GM19397 (cell line): Measurements from ENCODE around the gene EDEM2.
A peak's percentile ranks its signal among the peaks of the same experiment; 100 is the strongest.
"Not testable (repeated sequence)": the region's sequence is repeated elsewhere in the genome, so short reads cannot be mapped to it uniquely, and the experiment has no call there.

Experiments
- ATAC-seq: cut with Tn5 transposase; IDR thresholded peaks from one replicate; pipeline ENCODE4 v1.9.1; 2021; ENCODE audit warnings: mild to moderate bottlenecking, moderate library complexity; ENCODE audit not compliant: unreplicated experiment

EDEM2 gene

DNA sequence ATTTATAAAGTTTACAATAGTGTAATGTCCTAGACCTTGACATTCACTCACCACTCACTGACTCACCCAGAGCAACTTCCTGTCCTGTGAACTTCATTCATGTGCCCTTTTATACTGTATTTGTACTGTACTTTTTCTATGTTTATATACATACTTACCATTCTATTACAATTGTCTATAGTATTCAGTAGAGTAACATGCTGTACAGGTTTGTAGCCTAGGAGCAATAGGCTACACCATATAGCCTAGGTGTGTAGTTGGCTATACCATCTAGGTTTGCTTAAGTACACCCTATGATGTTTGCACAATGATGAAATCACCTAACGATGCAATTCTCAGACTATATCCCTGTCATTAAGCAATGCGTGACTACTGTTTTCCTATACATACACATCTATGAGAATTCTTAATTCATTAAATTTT lies 17.5 kb downstream of the EDEM2 start:
- ATAC-seq, result no peak

- ATAC-seq, result no peak
These were observed 21.4 kb downstream of the EDEM2 start for GRCh38 chr20:35125753-35126152.

DNA sequence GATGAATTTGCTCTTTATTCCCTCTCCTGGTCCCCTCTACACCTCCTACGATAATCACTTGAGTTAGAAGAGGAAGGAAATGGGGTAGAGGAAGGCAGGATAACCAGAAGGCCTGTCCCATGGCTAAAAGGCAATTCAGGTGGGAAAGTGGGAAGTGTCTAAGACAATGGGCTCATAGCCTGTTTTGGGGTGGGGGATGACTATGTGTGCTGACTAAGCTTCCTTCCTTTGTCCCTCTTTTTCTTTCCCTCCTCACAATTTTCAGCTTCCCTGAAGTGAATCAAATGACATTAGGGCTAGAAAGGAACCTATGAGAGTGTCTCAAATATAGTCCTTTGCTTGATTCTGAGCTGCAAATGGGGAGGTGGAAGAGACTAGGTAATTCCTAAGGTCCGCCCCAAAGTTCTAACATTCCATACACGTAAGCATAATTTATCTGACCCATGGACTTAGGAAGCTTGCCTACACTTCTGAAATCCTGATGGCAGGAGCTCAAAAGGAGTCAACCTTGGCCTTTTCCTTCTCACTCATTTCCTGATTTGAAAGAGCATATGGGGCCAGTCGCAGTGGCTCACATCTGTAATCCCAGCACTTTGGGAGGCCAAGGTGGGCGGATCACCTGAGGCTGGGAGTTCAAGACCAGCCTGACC lies 24.3 kb downstream of the EDEM2 start:
- no peak for ATAC-seq

DNA sequence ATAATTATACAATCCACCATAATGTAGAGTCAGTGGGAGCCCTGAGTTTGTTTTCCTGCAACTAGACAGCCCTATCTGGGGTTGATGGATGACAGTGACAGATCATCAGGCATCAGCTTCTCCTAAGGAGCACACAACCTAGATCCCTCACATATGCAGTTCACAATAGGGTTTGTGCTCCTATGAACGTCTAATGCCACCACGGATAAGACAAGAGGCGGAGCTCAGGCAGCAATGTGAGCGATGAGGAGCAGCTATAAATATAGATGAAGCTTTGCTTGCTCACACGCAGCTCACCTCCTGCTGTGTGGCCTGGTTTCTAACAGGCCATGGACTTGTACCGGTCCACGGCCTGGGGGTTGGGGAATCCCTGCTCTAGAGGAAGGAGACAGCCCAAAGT lies 25.9 kb downstream of the EDEM2 start:
- ATAC-seq, result no peak

GRCh38 chr20:35120012-35120701 lies 27.0 kb downstream of the EDEM2 start:
- no peak for ATAC-seq

- ATAC-seq, result no peak
These were observed 29.5 kb downstream of the EDEM2 start for GRCh38 chr20:35117629-35118028.

- ATAC-seq, result no peak
These were observed 29.9 kb downstream of the EDEM2 start for GRCh38 chr20:35117196-35117595.

DNA sequence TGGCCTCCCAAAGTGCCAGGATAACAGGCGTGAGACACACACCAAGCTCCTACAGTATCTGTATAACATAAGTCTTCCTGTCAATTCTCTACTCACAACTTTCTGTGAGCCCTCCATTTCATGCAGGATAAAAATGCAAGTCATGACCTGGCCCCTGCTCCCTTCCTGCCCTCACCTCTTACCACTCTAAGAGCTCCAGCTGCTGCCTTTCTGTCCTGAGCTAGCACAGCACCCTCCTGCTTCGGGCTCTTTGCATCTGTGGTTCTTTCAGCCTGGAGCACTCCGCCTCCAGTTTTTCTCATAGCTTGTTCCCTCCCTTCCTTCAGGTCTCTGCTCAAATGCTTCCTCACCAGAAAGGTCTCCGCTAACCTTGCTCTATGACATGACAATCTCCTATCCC lies 30.9 kb downstream of the EDEM2 start:
- ATAC-seq, result no peak

- ATAC-seq, result no peak
These were observed 31.5 kb downstream of the EDEM2 start for GRCh38 chr20:35115606-35116005.

DNA sequence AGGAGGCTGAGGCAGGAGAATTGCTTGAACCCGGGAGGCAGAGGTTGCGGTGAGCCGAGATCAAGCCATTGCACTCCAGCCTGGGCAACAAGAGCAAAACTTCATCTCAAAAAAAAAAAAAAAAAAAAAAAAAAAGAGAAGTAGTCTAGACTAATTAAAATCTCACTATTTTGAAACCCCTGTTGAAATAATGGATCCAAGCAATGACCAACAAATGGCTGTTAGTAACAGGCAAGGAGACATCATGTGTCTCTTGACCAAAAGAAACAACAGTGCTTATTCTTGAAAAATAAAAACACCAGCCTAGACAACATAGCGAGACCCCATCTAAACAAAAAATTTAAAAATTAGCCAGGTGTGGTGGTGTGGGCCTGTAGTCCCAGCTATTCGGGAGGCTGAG lies 34.9 kb downstream of the EDEM2 start:
- ATAC-seq, result not testable (repeated sequence)

- ATAC-seq, result no peak
These were observed 35.8 kb downstream of the EDEM2 start for GRCh38 chr20:35111141-35111888.

DNA sequence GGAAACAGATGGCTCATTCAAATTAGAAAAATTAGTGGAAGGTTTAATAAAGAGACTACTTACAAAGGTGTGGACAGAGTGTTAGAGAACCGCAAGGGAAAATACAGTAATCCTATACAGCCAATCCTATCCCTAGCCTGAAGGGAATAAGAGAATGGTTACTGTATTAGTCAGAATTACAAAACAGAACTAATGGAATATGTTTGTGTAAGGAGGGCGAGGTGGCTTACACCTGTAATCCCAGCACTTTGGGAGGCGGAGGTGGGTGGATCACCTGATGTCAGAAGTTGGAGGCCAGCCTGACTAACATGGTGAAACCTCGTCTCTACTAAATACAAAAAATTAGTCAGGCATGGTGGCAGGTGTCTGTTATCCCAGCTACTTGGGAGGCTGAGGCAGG lies 38.2 kb downstream of the EDEM2 start:
- no peak for ATAC-seq

GRCh38 chr20:35106827-35107380 lies 40.2 kb downstream of the EDEM2 start:
- ATAC-seq, result no peak

GRCh38 chr20:35104685-35105295 lies 42.3 kb downstream of the EDEM2 start:
- no peak for ATAC-seq

DNA sequence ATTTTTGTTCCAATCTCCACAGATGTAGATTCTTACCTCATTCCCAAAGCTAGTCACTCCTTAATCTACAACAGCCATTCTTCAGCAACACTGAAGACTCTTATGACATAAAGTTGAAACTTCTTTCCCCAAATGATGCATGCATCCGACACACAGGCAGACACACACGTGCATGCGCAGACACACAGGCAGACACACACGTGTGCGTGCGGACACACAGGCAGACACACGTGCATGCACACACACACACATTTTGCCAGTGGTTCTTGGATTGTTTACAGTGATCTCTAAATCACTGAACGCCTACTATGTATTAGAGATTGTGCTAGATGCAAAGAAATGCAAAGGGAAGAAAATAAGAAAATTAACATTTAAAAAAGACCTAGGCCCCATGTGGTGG lies 45.5 kb downstream of the EDEM2 start:
- ATAC-seq, result no peak

DNA sequence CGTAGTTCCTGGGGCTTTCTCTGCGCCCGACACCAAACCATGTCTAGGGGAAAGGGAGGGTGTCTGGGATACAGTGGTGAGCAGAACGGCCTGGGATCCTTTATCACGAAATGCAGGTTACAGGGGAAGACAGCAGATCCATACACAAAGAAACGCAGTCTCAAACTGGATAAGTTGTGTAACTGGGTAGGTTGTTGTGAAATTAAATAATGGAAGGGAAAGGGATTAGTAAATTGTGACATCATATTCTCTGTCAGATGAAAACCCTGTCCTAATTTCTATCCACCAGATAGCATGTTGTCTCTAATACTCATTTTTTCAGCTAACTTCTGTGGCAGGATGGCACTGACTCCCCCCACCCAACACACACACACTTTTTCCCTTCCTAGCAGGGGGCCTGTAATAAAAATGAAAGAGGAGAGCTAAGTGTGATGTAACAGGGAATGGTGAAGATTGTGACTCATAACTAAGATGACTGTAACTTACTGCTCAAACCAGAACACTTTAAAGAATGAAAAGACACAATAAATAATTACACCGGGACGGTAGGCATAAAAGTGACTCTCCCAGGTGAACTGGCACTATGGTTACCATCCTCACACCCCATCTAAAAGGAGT lies 53.8 kb downstream of the EDEM2 start:
- ATAC-seq, result no peak

GRCh38 chr20:35092524-35093266 lies 54.4 kb downstream of the EDEM2 start, which contains the start of gene TRPC4AP:
TRPC4AP (minus strand) TSS chr20:35092807; CDS start chr20:35092781, 26 bp downstream.
- peak; percentile 92 for ATAC-seq

DNA sequence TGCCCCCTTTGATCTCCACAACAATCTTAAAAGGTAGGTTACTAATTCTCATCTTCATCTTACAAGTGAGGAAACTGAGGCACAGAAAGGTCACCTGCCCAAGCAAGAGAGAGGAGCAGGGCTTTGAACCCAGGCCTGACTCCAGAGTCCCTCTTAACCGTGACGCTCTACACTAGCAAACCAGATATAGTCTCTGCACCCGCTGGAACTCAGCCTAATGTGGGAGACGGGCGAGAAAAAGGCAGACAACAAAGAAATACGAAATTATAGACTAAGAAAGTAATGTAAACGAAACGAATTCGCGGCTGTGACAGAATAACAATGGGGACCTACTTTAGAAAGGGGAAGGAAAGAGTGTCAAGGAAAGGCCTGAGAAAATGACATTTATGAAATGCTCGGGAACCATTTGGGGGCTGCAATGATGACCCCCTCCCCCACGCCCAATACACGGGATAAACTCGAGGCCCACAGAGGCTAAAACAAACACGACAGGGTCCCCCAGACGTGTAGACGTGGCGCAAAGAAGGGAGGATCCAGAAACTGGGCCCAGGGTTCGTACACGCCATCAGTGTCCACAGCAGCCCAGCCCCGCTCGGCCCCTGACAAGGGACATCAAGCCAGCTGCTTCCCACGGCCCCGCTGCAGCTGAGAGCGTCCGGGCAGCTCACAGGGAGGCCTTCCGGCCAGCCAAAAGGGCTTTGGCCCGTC lies 55.2 kb downstream of the EDEM2 start:
- no peak for ATAC-seq
